Measurements from ENCODE around the gene KCNMA1.

Gene KCNMA1

DNA sequence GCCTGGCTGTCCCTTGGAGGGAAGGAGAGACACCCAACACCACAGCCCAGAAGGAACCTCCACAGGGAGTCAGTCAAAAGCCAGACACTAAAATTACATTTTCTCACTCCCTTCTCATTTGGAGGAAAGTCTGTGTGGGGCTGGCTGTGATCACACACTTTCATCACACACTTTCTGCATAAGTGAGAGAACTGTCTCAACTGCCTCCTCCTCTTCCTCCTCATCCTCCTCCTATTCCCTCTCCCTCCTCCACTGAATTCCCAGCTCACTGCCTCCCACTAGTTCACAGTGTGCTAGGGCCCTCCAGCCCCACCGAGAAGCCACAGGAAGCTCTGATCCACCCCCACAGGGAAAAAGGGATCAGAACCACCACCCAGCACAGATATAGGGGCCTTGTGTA, 91.6 kb downstream of the KCNMA1 start:
- Histone ChIP-seq H3K9me3 (ENCODE audit: control insufficient read depth in 2 of 2, low read length in 2 of 2) (no peaks in the 10 kb centered on the region), H3K9ac (ENCODE audit: low read length in 2 of 2) (no peak overlapping the region), H3K27me3 (ENCODE audit: control insufficient read depth in 1 of 2, insufficient read depth in 2 of 2, low read length in 2 of 2) (no peaks in the 10 kb centered on the region), H3K4me3 (ENCODE audit: low read length in 2 of 2) (no peak overlapping the region), H3K27ac (ENCODE audit: low read length) (peak overlapping the region; percentile 31), H3K4me1 (ENCODE audit: control insufficient read depth, insufficient read depth, low read length) (peaks cover 30% of the 10 kb centered on the region), H3K36me3 (ENCODE audit: control insufficient read depth in 2 of 2, insufficient read depth in 2 of 2, low read length in 2 of 2) (peaks cover 0 to 4% of the 10 kb centered on the region in 2 donors)

DNA sequence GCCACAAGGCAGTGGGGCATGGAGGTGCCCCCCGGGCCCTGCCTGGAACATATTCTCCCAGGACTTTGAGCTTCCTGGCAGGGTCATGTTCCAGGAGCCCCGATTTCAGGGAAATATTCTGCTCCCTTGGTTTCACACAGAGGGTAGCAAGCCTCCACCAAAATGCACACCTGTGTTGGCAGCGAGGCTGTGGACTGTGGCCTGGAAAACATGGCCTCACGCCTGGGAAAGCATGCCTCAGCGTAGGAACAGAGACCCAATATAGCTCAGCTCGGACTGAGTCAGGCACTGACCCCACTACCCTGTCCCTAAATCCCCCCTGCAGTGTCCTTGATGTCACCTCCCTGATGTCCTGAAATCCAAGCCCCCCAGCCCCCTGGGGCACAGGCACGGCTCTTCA, 92.0 kb downstream of the KCNMA1 start:
- no peaks in the 10 kb centered on the region for H3K27me3 ChIP-seq (ENCODE audit: control insufficient read depth in 1 of 2, insufficient read depth in 2 of 2, low read length in 2 of 2)
- no peaks in the 10 kb centered on the region for H3K9me3 ChIP-seq (ENCODE audit: control insufficient read depth in 2 of 2, low read length in 2 of 2)
- peak overlapping the region; percentile 31 for H3K27ac ChIP-seq (ENCODE audit: low read length)
- no peak overlapping the region for H3K4me3 ChIP-seq (ENCODE audit: low read length in 2 of 2)
- H3K36me3 ChIP-seq (ENCODE audit: control insufficient read depth in 2 of 2, insufficient read depth in 2 of 2, low read length in 2 of 2) = peaks cover 0 to 4% of the 10 kb centered on the region in 2 donors
- H3K4me1 ChIP-seq (ENCODE audit: control insufficient read depth, insufficient read depth, low read length) = peaks cover 30% of the 10 kb centered on the region
- H3K9ac ChIP-seq (ENCODE audit: low read length in 2 of 2) = no peak overlapping the region

DNA sequence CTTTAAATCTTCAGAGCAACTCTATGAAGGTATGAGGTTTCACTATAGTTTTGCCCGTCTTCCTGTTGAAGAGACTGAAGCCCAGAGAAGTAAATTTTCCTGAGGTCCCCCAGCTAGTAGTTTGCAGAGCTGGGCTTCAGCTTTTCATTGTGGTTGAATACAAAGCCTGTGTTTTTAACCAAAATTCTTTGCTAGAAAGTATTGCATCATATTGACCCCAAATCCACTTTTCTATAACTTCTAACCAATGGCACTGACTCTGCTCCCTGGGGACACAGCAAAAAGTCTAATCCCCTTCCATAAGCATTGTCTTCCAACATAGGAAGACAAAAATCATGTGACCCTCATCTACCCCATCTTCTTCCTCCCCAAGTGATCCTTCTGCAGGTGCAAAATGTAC, 93.0 kb downstream of the KCNMA1 start:
- peaks cover 30% of the 10 kb centered on the region for H3K4me1 ChIP-seq (ENCODE audit: control insufficient read depth, insufficient read depth, low read length)
- H3K9me3 ChIP-seq (ENCODE audit: control insufficient read depth in 2 of 2, low read length in 2 of 2) = no peaks in the 10 kb centered on the region
- no peak overlapping the region for H3K4me3 ChIP-seq (ENCODE audit: low read length in 2 of 2)
- H3K9ac ChIP-seq (ENCODE audit: low read length in 2 of 2) = no peak overlapping the region
- H3K36me3 ChIP-seq (ENCODE audit: control insufficient read depth in 2 of 2, insufficient read depth in 2 of 2, low read length in 2 of 2) = no peaks in the 10 kb centered on the region
- H3K27ac ChIP-seq (ENCODE audit: low read length) = no peak overlapping the region
- H3K27me3 ChIP-seq (ENCODE audit: control insufficient read depth in 1 of 2, insufficient read depth in 2 of 2, low read length in 2 of 2) = no peaks in the 10 kb centered on the region

DNA sequence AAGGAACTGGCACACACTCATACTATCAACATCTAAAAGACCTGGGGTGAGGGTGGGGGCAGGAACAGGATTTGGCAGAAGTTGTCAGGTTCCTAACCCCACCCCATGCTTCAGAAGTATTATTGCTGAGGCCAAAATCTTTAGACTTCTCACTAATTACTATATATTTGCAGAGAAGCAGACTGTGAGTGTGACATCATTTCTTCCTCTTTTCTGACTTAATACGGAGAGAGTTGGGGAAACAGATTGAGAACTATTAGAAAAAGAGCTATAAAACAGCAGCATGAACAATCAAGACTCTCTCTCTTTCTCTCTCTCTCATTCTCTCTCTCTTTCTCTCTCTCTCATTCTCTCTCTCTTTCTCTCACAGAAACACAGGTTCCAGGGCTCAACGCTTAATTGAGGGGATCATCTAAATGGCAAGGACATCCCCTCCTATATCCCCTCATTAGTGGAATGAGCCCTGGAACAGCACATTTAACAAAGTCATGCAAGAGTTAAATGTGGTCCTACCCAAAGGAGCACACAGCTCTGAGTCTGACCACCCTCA, 94.8 kb downstream of the KCNMA1 start:
- Histone ChIP-seq H3K36me3 (ENCODE audit: control insufficient read depth in 2 of 2, insufficient read depth in 2 of 2, low read length in 2 of 2) (no peaks in the 10 kb centered on the region), H3K4me1 (ENCODE audit: control insufficient read depth, insufficient read depth, low read length) (peaks cover 29% of the 10 kb centered on the region), H3K27me3 (ENCODE audit: control insufficient read depth in 1 of 2, insufficient read depth in 2 of 2, low read length in 2 of 2) (no peaks in the 10 kb centered on the region), H3K9me3 (ENCODE audit: control insufficient read depth in 2 of 2, low read length in 2 of 2) (no peaks in the 10 kb centered on the region), H3K27ac (ENCODE audit: low read length) (no peak overlapping the region), H3K4me3 (ENCODE audit: low read length in 2 of 2) (no peak overlapping the region), H3K9ac (ENCODE audit: low read length in 2 of 2) (no peak overlapping the region)

DNA sequence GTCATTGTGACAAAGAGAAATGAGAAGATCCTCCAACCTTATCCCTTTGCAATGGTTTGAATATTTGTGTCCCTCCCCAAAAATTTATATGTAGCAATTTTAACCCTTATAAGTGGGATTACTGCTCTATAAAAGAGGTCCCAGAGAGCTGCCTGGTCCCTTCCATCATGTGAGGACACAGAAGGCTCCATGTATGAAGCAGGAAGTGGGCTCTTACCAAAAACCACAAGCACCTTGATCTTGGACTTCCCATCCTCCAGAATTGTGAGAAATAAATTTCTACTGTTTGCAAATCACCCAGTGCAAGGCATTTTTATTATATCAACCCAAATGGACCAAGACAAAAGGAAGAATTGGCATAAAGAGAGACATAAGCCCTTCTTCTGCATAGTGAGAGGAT, 95.7 kb downstream of the KCNMA1 start:
- no peak overlapping the region for H3K4me3 ChIP-seq (ENCODE audit: low read length in 2 of 2)
- H3K36me3 ChIP-seq (ENCODE audit: control insufficient read depth in 2 of 2, insufficient read depth in 2 of 2, low read length in 2 of 2) = no peaks in the 10 kb centered on the region
- no peaks in the 10 kb centered on the region for H3K27me3 ChIP-seq (ENCODE audit: control insufficient read depth in 1 of 2, insufficient read depth in 2 of 2, low read length in 2 of 2)
- H3K9ac ChIP-seq (ENCODE audit: low read length in 2 of 2) = no peak overlapping the region
- H3K4me1 ChIP-seq (ENCODE audit: control insufficient read depth, insufficient read depth, low read length) = peaks cover 30% of the 10 kb centered on the region
- H3K9me3 ChIP-seq (ENCODE audit: control insufficient read depth in 2 of 2, low read length in 2 of 2) = no peaks in the 10 kb centered on the region
- H3K27ac ChIP-seq (ENCODE audit: low read length) = no peak overlapping the region

DNA sequence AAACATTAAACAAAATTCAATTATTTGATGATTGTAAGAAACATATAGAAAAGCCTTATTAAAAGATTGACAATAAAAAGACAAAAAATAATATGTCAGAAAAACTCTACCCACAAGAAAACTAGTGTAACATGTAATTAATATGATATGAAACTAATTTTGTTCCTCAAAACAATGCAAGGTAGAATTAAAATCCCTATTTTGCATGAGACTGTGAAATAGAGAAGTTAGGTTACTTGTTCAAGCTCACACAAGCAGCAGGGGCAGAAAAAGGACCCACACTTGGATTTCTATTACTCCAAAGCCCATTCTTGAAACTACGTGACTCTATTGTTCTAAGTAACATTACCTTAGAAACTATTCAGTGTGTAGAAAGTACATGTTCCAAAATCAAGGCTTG, 96.4 kb downstream of the KCNMA1 start:
- no peaks in the 10 kb centered on the region for H3K36me3 ChIP-seq (ENCODE audit: control insufficient read depth in 2 of 2, insufficient read depth in 2 of 2, low read length in 2 of 2)
- H3K4me3 ChIP-seq (ENCODE audit: low read length in 2 of 2) = no peak overlapping the region
- H3K9ac ChIP-seq (ENCODE audit: low read length in 2 of 2) = no peak overlapping the region
- no peak overlapping the region for H3K27ac ChIP-seq (ENCODE audit: low read length)
- H3K4me1 ChIP-seq (ENCODE audit: control insufficient read depth, insufficient read depth, low read length) = peaks cover 24% of the 10 kb centered on the region
- H3K9me3 ChIP-seq (ENCODE audit: control insufficient read depth in 2 of 2, low read length in 2 of 2) = no peaks in the 10 kb centered on the region
- no peaks in the 10 kb centered on the region for H3K27me3 ChIP-seq (ENCODE audit: control insufficient read depth in 1 of 2, insufficient read depth in 2 of 2, low read length in 2 of 2)

DNA sequence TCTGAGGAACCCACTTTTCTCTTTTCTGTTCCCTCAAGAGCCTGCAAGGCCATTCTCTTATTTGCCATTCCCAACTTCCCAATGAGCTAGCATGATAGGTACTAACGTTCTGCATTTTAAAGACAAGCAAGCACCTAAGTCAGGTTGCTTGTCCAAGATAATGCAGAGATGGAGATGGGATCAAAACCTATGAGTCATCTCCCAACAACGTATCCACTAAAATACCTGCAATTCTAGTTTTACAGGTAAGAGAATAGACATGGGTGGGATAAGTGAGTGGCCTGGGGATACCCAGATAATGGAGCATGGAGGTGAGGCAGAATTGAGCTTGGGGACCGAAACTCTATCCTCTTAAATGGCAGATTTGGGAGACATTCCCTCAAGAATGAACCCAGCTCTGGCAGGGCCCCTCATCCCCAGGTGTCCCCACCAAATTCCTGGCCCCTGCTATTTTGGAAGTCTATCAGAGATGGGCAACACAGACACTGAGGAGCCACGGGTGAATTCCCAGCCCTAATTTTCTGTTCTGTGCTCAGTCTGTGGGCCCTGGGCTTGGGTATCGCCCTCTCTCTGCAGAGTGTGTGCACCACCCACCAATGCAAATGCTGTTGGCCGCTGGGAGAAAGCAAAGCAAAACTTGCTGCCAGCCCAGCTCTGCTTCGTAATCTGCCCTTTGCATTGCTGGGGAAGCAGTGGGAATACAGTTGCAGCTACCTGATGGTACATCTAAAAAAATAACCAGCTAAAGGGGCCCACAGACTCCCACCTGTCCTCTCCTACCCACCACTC, 98.3 kb downstream of the KCNMA1 start:
- peaks cover 15% of the 10 kb centered on the region for H3K4me1 ChIP-seq (ENCODE audit: control insufficient read depth, insufficient read depth, low read length)
- H3K27ac ChIP-seq (ENCODE audit: low read length) = no peak overlapping the region

DNA sequence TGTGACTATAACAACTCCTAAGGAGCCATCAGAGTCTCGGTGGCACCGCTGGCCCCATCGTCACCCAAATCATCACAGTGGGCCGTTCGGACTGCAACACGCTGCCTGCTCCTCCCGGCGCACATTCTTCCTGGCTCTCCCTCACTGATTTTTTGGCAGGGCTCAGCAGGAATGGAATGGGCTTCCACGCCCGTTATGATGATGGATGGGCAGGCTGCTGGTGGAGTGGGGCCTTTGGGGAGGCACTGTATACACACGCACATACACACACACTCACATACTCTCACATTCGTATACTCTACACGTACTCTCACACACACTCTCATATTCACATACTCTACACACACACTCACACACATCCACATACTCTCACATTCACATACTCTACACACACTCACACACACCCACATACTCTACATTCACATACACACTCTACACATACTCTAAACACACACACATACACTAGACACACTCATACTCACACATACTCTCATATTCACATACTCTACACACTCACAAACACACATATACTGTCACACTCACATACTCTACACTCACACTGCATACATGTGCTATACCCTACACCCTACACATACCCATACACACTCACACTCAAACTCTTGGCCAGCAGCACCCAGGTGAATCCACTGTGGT, 99.8 kb downstream of the KCNMA1 start:
- Histone ChIP-seq H3K4me3 (ENCODE audit: low read length in 2 of 2) (peak overlapping the region in 1 of 2 donors; percentile 15), H3K27ac (ENCODE audit: low read length) (peak overlapping the region; percentile 32), H3K27me3 (ENCODE audit: control insufficient read depth in 1 of 2, insufficient read depth in 2 of 2, low read length in 2 of 2) (no peaks in the 10 kb centered on the region), H3K36me3 (ENCODE audit: control insufficient read depth in 2 of 2, insufficient read depth in 2 of 2, low read length in 2 of 2) (no peaks in the 10 kb centered on the region), H3K9ac (ENCODE audit: low read length in 2 of 2) (peak overlapping the region in 1 of 2 donors; percentile 13), H3K9me3 (ENCODE audit: control insufficient read depth in 2 of 2, low read length in 2 of 2) (no peaks in the 10 kb centered on the region), H3K4me1 (ENCODE audit: control insufficient read depth, insufficient read depth, low read length) (peaks cover 29% of the 10 kb centered on the region)

More for the DNA sequence above, 98.3 kb downstream of the KCNMA1 start:
- H3K9me3 ChIP-seq (ENCODE audit: control insufficient read depth in 2 of 2, low read length in 2 of 2) = no peaks in the 10 kb centered on the region
- H3K27me3 ChIP-seq (ENCODE audit: control insufficient read depth in 1 of 2, insufficient read depth in 2 of 2, low read length in 2 of 2) = no peaks in the 10 kb centered on the region
- no peaks in the 10 kb centered on the region for H3K36me3 ChIP-seq (ENCODE audit: control insufficient read depth in 2 of 2, insufficient read depth in 2 of 2, low read length in 2 of 2)
- H3K9ac ChIP-seq (ENCODE audit: low read length in 2 of 2) = no peak overlapping the region
- no peak overlapping the region for H3K4me3 ChIP-seq (ENCODE audit: low read length in 2 of 2)

DNA sequence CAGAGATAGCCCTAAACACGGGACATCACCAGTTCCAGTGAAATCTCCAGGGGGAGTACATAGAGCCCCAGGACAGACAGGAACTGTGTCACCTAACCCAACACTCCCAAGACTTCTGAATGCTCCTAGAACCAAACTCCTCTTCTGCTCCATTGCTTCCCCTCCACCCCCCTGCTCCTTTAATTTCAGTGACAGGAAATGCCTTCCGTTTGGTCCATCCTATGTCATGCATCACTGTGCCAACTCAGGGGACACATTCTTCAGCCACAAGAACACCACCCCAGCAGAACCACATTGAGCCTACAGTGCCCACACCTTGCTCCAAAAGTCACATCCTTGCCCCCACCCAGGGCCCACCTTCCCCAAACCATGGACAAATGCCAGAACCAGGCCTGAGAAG, 100.5 kb downstream of the KCNMA1 start:
- Histone ChIP-seq H3K4me1 (ENCODE audit: control insufficient read depth, insufficient read depth, low read length) (peaks cover 32% of the 10 kb centered on the region), H3K9me3 (ENCODE audit: control insufficient read depth in 2 of 2, low read length in 2 of 2) (no peaks in the 10 kb centered on the region), H3K27ac (ENCODE audit: low read length) (peak overlapping the region; percentile 32), H3K9ac (ENCODE audit: low read length in 2 of 2) (no peak overlapping the region), H3K36me3 (ENCODE audit: control insufficient read depth in 2 of 2, insufficient read depth in 2 of 2, low read length in 2 of 2) (no peaks in the 10 kb centered on the region), H3K4me3 (ENCODE audit: low read length in 2 of 2) (no peak overlapping the region), H3K27me3 (ENCODE audit: control insufficient read depth in 1 of 2, insufficient read depth in 2 of 2, low read length in 2 of 2) (no peaks in the 10 kb centered on the region)

DNA sequence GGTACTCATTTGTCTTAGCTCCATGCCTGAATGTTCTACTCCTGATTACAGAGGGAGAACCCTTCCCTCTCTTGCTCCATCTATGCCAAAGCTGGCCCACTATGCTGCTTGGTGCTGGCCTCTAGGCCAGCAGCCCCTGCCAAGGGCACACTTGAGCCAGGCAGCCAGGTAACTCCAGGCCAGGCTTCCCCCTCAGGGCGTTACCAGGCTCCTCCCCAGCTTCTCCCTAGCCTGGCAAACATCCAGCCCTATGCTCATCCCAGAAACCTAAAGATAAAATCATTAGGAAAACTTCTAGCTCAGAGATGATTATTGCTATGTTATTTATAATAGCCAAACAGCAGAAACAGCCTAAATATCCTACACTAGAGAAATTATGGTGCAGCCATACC, 103.7 kb downstream of the KCNMA1 start:
- peaks cover 55% of the 10 kb centered on the region for H3K4me1 ChIP-seq (ENCODE audit: control insufficient read depth, insufficient read depth, low read length)
- H3K27me3 ChIP-seq (ENCODE audit: control insufficient read depth in 1 of 2, insufficient read depth in 2 of 2, low read length in 2 of 2) = no peaks in the 10 kb centered on the region
- no peak overlapping the region for H3K9ac ChIP-seq (ENCODE audit: low read length in 2 of 2)
- H3K9me3 ChIP-seq (ENCODE audit: control insufficient read depth in 2 of 2, low read length in 2 of 2) = no peaks in the 10 kb centered on the region
- H3K4me3 ChIP-seq (ENCODE audit: low read length in 2 of 2) = no peak overlapping the region
- H3K36me3 ChIP-seq (ENCODE audit: control insufficient read depth in 2 of 2, insufficient read depth in 2 of 2, low read length in 2 of 2) = no peaks in the 10 kb centered on the region
- H3K27ac ChIP-seq (ENCODE audit: low read length) = peak overlapping the region; percentile 31
